Activated T-cell treated with anti-CD3 and anti-CD28 coated beads for 48 hours (primary cell): Measurements from ENCODE around the gene DST.
"Not testable (repeated sequence)": the region's sequence is repeated elsewhere in the genome, so short reads cannot be mapped to it uniquely, and the experiment has no call there.

Source experiments
- DNase-seq: peaks from one replicate; pipeline ENCODE4 v3.0.0-alpha.2; 2020; ENCODE audit warnings: low read depth

The DST gene

DNA sequence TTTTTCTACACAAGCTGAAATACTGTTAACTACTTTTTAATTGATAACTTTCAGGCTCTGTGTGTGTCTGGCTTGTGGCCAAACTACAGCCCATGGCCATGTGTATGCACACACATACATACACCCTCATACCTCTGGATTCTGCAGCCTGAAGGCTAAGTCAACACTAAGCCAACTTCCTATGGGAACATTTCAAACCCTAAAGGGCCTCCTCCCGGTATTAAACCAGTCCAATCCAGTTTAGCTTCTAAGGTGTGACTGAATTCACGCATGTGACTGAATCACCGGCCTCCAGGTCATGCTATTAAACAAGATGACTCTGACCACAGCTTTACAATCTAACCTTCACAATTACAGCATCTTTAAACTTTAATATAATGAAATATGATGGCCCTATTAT, 20.7 kb upstream of the DST start:
- DNase-seq, result no peak

DNA sequence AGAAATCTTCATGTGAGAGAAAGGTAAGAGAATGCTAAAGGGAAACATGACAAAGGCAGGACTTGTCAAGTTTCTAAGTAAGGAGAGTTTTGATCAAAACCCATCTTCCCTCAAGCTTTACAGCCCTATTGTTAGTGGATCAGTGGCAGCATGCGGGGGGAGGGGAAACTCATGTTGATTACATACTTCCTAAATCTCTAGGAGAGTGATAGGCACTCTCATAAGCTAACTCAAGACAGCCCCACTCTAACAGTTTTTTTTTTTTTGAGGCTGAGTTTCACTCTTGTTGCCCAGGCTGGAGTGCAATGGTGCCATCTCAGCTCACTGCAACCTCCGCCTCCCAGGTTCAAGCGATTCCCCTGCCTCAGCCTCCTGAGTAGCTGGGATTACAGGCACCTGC, 18.6 kb upstream of the DST start:
- not testable (repeated sequence) for DNase-seq

DNA sequence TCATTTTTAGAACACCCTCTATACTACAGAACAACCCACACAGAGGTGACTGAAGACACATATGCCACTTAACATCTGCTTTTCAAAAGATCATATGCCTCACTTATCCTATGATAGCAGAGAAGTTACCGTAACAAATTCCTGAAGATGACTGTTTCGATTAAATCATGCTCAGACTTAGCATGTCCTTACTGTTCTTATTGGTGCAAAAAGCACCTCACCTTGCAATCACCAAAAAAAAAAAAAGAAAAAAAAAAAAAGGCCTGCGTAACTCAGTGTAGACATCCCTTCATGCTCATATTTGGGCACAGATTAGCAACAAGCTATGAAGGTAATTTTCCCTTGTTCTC, 17.7 kb upstream of the DST start:
- no peak for DNase-seq

DNA sequence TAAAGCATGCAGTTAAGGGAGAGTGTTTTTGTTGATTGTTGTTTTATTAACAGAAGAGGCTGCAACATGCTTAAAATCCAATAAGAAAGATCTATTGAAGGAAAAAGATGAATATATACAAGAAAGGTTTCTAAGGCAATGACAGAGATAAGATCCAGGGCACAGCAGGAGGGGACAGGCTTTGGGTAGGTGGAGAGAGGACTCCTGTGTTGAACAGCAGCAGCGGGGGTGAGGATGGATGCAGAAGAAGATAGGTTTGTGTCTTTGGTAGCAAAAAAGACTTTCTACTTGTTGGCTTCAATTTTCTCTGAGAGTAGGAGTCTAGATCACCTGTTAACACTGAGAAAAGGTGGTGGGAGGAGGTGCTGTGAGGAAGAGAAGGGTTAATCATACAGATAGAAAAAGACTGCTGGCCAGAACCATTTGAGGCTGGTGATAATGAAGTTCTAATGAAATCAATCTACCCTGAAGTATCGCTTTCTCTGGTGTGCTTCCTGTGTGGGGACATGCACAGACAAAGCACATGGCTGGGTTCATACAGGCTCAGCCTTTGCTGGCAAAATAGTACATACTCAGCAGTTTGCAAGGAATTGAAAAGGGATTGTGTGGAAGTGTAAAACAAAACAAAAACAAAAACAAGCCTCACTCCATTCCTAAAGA, 17.2 kb upstream of the DST start:
- DNase-seq, result no peak

DNA sequence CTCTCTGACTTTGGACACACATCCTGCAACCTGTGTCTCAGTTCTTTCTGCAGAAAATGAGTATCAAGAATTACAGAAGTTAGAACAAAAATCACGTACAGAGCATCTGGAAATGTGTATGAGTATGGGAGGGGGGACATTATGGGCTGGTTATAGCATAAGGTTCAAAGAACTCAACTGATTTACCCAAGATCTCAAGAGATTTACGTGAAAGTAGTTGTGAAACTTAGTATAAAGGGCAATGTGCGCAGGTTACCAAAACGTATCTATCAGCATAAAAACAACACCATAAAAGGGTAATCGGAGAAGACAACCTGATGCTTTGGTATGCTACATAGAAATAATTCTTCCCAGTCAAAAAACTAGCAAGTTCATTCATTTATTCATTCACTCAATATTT, 15.6 kb upstream of the DST start:
- DNase-seq, result no peak

DNA sequence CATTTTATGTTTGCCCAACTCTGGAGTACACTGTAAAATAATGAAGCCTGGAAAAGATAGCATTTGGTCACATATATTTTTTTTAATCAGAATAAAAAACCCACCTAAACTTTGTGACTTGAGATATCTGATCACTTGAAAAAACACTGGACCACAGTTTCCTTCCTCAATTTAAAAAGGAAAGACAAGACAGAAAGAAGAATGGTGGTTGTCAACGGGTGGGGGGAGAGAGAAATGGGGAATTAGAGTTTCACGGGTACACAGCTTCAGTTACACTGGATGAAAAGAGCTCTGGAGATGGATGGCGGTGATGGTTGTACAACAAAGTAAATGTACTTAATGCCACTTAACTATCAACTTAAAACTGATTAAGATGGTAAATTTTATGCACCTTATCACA, 14.7 kb upstream of the DST start:
- DNase-seq, result no peak

DNA sequence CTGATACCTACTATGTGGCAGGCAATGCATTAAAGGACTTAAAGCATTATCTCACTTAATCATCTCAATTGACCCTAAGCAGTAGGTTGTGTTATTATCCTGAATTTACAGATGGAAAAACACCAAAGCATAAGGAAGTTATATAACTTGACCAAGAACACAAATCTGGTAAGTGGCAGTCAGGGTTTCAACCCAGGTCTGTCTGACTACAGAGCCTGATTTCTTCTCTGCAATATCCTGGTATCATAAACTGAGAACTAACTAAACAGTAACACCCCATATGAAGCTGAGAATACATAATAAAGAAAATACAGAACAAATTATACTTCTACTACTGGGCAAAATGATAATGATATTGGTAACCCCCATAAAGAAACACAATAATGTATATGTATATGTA, 13.8 kb upstream of the DST start:
- DNase-seq, result no peak

DNA sequence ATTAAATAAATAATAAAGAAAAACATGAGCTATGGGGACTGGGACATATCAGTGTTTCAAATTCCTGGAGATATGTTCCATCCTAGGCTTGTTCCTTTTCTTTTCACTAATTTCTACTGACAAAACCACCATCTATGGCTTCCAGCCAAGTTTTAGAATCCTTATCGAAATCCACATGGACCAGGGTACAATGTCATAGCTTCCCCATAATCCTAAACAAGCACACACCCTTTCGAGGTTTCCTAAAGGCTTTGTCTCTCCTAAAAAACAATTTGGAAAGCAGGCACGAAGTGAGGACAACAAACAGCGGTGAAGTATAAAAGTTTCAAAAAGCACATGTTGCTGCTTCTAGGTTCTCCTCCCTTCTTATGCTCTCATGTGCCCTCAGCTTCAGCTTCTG, 13.3 kb upstream of the DST start:
- no peak for DNase-seq

DNA sequence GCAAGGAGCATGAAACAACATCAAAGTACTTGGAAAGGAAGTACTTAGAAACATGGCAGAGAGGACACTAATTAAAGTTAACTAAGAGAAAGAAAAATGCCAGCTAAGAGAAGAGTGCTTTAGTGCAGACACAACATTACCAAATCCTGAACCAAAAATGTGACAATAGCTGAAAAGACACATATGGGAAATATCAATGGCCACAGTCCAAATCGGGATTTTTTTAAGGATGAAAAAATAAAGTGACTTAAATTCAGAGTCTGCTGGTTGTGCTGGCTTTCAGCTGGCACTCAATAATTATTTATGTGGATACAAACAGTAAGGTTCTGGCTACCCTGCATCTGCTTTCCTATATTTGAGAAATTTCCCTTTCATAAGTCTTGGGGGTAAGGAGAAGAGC, 12.6 kb upstream of the DST start:
- DNase-seq, result no peak

DNA sequence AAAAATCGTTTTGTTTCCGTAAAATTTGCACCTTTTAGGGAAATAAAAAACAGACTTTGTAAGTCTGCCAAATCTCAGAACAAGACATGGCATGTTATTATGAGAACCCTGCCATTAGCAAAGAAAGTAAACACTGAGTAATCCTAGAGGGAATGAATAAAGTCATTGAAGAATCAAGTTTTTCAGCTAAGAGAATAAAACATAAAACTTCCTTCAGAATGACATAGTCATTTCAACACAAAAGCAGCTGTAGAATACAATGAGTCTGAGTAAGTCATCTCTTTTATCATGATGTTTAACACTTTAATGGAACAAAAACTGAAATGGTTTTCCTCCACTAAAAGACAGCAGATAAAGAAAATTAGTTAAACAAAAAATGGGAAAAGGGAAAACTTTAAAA, 10.3 kb upstream of the DST start:
- DNase-seq, result no peak

DNA sequence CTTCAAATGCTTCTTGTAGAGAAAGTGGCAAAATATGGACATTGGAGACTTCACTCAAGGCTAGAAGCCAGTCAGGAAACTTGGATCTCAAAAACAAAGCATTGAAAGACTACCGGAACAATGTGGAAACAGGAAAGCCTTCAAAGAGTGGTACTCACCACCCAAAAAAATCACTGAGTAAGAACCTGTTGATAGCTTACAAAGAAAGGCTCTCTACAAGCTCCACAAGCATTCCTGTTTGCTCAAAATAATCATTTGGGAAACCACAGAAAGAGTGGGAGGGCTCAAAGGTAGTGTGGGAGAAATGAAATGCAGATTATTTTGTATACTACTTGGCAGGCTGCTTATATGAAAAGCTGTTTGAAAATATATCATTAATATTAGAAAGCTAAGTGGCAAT, 9.5 kb upstream of the DST start:
- DNase-seq, result no peak

DNA sequence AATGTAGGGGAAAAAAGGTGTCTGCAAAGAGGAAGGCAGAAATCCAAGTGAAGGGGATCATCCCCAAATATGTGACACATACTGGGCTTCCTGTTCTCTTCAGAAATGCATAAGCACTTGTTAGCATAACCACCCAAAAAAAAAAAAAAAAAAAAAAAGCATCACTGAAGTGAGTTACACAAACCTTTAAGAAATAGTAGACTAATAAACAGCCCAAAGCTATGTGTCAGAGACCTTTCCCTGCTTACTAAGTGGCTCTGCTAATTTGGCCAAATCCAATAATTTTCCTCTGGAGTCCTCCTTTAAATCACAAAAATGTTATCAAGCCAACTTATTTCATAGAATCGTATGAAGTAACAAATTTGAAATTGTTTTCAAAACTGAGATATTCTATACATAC, 7.5 kb upstream of the DST start:
- DNase-seq, result no peak

DNA sequence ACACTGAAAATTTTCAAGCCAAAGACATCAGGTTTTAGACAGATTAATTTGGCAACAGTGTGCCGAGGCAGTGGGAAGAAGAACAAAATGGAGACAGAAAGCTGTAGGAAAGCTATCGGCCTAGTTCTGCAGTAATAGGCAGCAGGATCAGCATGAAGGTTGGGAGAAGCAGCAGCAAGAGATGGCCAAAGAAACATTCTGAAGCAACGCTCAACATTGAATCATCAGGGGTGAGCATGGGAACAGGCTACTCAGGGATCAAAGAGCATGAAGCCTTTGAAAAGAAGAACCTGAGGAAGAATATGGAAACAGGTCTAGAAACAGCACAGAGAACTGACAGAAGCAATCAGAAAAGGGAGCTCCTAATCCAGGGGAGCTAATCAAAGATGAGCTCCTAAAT, 7.1 kb upstream of the DST start:
- no peak for DNase-seq

DNA sequence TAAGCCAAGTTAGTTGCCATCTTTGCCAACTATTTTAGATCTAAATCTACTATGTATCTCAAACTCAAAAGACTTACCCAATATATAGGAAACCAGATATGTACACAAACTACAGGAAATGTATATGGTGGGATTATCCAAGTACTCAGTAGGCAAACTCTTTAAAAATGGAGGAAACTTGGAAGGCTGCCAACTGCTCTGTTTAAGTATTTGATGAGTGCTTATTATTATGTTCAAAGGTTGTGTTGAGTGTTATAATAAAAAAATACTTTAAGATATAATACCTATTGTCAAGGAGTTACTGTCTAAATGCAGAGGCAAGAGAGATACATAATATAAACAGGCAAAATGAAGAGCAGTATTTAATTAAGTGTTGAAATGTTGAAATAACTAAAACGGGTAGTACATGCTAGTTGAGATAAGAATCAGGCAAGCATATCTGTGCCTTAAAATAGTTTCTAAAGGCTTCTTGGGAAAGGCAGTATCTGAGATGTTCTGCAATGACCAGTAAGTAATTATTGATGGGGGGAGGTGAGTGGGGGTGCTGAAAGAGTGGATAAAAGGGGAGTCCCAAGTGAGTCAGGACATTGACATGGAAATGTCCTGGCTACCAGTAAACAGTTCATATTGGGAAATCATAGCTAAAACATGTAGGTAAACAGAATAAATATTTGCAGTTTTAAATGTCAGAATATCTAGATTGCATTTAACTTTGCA, 6.5 kb upstream of the DST start:
- DNase-seq, result no peak

DNA sequence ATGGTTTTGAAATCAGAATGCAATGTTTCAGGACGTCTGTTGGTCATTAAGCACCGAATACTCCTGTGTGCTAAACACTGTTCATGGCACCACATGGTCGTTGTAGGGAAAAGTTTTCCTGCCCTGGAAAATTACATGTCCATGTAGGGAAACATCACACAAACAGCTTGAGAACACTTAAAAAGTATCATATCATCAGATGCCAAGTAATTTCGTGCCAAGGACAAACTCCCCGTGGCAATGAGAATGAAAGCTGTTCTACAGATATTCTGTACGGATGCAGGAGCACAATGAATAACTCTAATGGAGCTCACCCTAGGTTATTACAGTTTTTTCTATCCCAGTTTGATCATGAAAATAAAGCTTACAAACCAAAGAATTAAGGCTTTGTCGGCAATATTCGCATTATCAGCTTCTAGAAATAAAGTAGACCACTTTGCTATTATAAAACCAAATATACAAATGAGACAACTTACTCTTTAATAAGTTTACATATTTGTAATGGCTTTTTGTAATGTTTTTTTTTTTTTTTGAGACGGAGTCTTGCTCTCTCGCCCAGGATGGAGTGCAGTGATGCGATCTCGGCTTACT, 4.6 kb upstream of the DST start:
- no peak for DNase-seq

DNA sequence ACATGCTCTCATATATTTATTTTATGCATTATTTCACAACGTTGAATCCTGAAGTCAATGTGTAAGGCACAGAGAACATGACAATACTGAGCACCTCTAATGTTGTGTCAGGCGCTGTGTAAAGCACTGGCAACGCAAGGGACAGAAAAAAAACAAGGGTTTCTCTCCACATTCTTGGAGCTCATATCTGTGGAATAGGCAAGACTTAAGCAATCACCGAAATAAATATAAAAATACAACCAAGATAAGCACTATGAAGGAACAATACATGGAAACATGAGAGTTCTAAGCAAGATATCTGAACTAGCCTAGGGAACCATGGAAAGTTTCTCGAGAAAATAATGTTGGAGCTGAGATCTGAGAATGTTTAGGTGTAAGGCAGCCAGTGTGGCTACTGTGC, 1.7 kb upstream of the DST start:
- DNase-seq, result no peak

DNA sequence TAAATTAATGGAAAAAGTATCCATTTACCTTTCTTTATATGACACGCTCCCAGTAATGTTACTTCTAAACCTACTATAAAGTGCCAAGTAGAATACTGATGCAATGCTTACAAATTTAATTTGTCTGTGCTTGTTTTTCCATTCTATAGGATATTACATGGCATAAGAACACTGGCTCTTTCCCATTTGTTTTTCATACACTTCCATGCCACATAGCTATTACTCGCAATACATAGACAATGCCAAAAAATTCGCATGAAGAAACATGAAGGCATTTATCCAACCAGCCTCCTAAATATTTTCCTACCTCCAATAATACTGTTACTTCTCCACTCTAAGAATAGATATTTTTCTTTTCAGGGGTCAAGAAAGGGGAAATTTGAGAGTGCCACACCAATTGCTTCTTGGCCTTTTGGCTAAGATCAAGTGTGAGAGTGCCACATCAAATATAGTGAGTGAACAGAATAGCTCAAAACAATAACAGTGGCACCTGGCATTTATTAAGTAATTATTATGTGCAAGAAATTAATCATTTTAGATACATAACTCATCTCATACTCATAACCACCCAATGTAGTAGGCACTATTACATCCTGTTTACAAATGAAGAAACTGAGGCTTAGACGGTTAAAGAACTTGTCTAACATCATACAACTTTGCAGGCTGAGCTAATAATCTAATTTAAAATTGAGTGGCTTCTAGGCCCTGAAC, 845 bp upstream of the DST start:
- no peak for DNase-seq

DNA sequence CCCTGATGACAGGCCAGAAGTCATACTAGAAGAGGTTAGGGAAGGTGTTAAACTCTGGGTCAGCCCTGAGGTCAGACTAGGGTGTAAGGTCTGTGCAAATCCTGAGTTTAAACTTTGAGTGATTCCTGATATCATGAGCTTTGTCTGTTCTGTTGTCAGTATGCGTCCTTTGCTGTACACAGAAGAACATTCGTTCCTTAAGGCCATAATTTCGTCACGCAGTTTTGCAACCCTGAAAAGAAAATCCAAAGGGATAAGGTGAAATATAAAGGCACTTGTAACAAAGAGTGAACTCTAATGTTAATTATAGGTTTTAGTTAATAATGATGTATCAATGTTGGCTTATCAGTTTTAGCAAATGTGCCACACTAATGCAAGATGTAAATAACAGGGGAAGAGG, 2.3 kb downstream of the DST start:
- DNase-seq, result no peak

DNA sequence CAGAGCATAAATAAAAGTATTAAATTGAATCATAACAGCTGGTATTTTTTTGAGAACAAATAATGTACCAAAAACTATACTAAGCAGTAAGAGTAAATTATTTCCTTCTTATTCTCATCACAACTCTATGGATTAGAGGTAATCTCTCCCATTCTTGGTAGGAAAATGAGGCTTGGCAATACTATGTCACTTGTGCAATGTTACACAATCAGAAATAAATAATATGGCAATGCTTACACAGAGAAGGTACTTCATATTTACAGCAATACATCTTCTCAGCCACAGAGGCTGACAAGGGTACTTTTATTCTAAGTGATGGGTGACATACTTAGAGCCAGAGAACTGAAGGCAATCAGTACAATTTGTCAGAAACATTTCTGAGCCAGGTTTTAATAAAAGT, 3.9 kb downstream of the DST start:
- DNase-seq, result no peak

DNA sequence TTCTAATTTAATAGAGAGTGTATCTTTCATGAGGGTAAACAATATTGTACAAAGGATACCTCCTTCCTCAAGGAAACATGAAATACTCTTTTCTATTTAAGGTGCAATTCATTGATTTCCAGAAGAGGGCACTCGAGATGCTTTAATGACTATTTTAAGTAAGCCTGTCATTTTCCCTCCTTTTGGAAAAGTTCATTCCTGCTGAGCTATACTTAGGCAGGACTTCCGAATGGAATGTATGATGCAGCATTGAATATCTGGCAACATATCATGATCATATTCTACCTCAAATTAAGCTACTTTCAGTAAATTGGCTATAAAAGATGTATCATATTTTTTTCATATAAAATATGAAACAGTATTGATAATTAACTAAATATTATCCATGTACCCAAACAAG, 5.0 kb downstream of the DST start:
- no peak for DNase-seq

DNA sequence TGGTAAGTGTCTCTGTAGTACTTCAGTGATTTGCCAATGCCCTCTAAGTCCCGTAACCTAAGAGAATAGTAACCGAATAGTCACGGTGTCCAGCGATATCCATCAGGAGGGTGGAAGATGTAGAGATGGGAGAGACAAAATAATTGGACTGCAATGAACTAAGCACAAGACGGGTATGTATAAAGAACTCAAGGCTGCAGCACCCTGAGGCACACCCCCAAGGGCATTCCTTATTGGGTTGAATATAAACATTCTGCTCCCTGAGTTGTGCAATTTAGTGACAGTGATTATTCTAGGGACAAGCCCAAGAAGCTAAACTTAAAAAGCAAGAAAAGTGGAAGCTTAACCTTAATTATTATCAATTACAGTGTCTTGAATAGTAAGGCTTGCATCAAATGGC, 14.6 kb downstream of the DST start:
- no peak for DNase-seq

DNA sequence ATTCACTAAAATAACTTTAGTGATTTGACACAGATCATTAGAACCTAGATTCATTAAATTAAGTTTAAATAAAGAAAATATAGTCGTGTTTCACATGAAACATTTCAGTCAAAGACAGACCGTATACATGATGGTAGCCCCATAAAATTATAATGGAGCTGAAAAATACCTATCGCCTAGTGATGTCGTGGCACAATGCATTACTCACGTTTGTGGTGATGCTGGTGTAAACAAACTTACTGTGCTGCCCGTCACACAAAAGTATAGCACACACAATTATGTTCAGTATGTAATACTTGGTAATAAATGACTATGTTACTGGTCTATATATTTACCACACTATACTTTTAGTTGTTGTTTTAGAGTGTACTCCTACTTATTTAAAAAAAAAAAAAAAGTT, 17.3 kb downstream of the DST start:
- no peak for DNase-seq

DNA sequence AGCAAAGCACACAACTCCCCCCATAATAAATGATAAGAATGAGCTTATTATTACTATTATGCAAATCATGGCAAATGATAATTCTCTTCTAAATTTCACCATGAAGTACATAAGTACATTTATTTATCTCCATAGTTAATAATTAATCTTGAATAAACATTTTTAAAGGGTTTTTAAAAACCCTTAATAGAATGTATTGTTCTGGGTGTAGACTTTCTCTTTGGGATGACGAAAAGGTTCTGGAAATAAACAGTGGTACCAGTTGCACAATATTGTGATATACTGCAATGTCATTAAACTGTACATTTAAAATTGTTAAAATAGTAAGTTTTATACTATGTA, 18.0 kb downstream of the DST start:
- no peak for DNase-seq
